ENCODE results near the gene KIF6. TPM values are rescaled to one million over a fixed set of nuclear protein-coding genes. Genes with fewer than 3 reads are reported as not detected.

The KIF6 gene
- total RNA-seq, 5 donors from 2014 or later (not counting 1 experiment from before 2014, with no cell fraction given), result 0.53 TPM; not detected in 4

- 84% methylated on average over 4 of the region's 4 CpGs for WGBS (ENCODE audit: insufficient coverage)
- no peaks in the 10 kb centered on the region for H3K4me1 ChIP-seq (ENCODE audit: control insufficient read depth in 1 of 2, extremely low read depth in 1 of 2, insufficient read depth in 2 of 2, low read length in 2 of 2)
- no peak for DNase-seq
- H3K27ac ChIP-seq (ENCODE audit: low read length), result no peak overlapping the region
- Mint-ChIP-seq H3K36me3 (no peaks in the 10 kb centered on the region), H3K27me3 (peaks cover 6 to 9% of the 10 kb centered on the region in 2 donors), H3K4me1 (no peaks in the 10 kb centered on the region), H3K27ac (no peak overlapping the region), H3K9me3 (no peaks in the 10 kb centered on the region), H3K4me3 (no peak overlapping the region)
- no peak overlapping the region for H3K4me3 ChIP-seq (ENCODE audit: control insufficient read depth in 1 of 2, extremely low read depth in 1 of 2, low read length in 1 of 2)
- CTCF ChIA-PET, result no interaction called here
- POLR2A ChIA-PET, result no interaction called here
- H3K9me3 ChIP-seq, result no peaks in the 10 kb centered on the region
- ATAC-seq (replicated peaks in 1 of 4), result no peak
- H3K36me3 ChIP-seq (ENCODE audit: control insufficient read depth in 2 of 2, extremely low read depth in 1 of 2, insufficient read depth in 1 of 2, low read length in 1 of 2), result no peaks in the 10 kb centered on the region
- peaks cover 0 to 4% of the 10 kb centered on the region in 2 experiments for H3K27me3 ChIP-seq (replicated peaks in 1 of 2; ENCODE audit: control insufficient read depth in 2 of 2, extremely low read depth in 1 of 2, insufficient read depth in 2 of 2, low read length in 1 of 2)
Measured at GRCh38 chr6:39416728-39417127, 308.5 kb downstream of the KIF6 start.

DNA sequence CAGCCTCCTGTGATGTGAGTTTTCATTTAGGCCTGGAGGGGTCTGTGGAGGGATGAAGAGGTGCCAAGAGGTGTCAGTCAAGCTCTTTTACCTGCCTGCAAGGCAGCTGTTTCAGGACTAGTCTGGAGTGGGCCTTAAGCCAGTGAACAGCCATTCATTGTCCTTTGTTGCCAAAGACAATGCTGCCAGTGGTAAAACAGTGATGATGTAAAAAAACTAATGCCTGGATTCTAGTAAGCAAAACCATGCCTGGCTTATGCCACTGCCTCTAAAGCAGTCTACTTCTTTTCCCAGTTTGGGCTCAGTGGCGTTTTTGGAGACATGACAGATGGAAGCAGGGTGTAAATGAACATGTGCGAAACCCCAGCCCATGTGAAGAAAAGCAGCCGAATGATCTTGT lies 309.2 kb downstream of the KIF6 start:
- Histone ChIP-seq H3K4me1 (ENCODE audit: control insufficient read depth in 1 of 2, extremely low read depth in 1 of 2, insufficient read depth in 2 of 2, low read length in 2 of 2) (no peaks in the 10 kb centered on the region), H3K27ac (ENCODE audit: low read length) (no peak overlapping the region), H3K27me3 (replicated peaks in 1 of 2; ENCODE audit: control insufficient read depth in 2 of 2, extremely low read depth in 1 of 2, insufficient read depth in 2 of 2, low read length in 1 of 2) (peaks cover 0 to 4% of the 10 kb centered on the region in 2 experiments), H3K4me3 (ENCODE audit: control insufficient read depth in 1 of 2, extremely low read depth in 1 of 2, low read length in 1 of 2) (no peak overlapping the region), H3K9me3 (no peaks in the 10 kb centered on the region), H3K36me3 (ENCODE audit: control insufficient read depth in 2 of 2, extremely low read depth in 1 of 2, insufficient read depth in 1 of 2, low read length in 1 of 2) (no peaks in the 10 kb centered on the region)
- H3K36me3 Mint-ChIP-seq, result no peaks in the 10 kb centered on the region
- H3K4me3 Mint-ChIP-seq, result no peak overlapping the region
- no peaks in the 10 kb centered on the region for H3K4me1 Mint-ChIP-seq
- no peaks in the 10 kb centered on the region for H3K9me3 Mint-ChIP-seq
- DNase-seq (no peak), ATAC-seq (replicated peaks in 1 of 4) (no peak)
- H3K27ac Mint-ChIP-seq, result no peak overlapping the region
- CTCF ChIA-PET, result no interaction called here
- H3K27me3 Mint-ChIP-seq, result peaks cover 5 to 9% of the 10 kb centered on the region in 2 donors
- WGBS (ENCODE audit: insufficient coverage), result no CpG with 5 or more reads among the region's 3 CpGs
- POLR2A ChIA-PET, result no interaction called here

DNA sequence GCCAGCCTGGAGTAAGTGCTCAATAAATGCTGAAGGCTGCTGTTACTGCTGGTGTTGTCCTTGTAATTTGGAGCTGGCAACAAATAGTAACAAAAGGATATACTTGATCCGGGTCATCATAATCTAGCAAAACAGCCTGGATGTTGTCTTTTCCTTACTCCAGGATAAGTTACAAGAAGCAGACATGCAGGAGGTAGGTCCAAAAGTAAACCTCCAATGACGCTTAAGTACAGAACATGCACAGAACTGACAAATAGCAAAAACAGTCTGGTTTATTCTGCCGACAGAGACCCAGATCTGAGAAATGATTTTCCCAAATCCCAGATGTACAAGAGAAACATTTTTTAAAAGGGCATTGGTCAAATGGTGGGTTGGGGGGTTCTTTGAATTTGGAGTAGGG lies 309.7 kb downstream of the KIF6 start:
- H3K27ac ChIP-seq (ENCODE audit: low read length), result no peak overlapping the region
- H3K36me3 ChIP-seq (ENCODE audit: control insufficient read depth in 2 of 2, extremely low read depth in 1 of 2, insufficient read depth in 1 of 2, low read length in 1 of 2), result no peaks in the 10 kb centered on the region
- CTCF ChIA-PET, result no interaction called here
- Mint-ChIP-seq H3K9me3 (no peaks in the 10 kb centered on the region), H3K4me3 (no peak overlapping the region), H3K27ac (no peak overlapping the region), H3K27me3 (peaks cover 5 to 9% of the 10 kb centered on the region in 2 donors), H3K36me3 (no peaks in the 10 kb centered on the region), H3K4me1 (no peaks in the 10 kb centered on the region)
- H3K9me3 ChIP-seq, result no peaks in the 10 kb centered on the region
- ATAC-seq (replicated peaks in 1 of 4), result no peak
- no peak for DNase-seq
- H3K4me1 ChIP-seq (ENCODE audit: control insufficient read depth in 1 of 2, extremely low read depth in 1 of 2, insufficient read depth in 2 of 2, low read length in 2 of 2), result no peaks in the 10 kb centered on the region
- peaks cover 0 to 4% of the 10 kb centered on the region in 2 experiments for H3K27me3 ChIP-seq (replicated peaks in 1 of 2; ENCODE audit: control insufficient read depth in 2 of 2, extremely low read depth in 1 of 2, insufficient read depth in 2 of 2, low read length in 1 of 2)
- no peak overlapping the region for H3K4me3 ChIP-seq (ENCODE audit: control insufficient read depth in 1 of 2, extremely low read depth in 1 of 2, low read length in 1 of 2)
- POLR2A ChIA-PET, result no interaction called here
- WGBS (ENCODE audit: insufficient coverage), result no CpG with 5 or more reads among the region's 3 CpGs

- Mint-ChIP-seq H3K9me3 (no peaks in the 10 kb centered on the region), H3K4me3 (no peak overlapping the region), H3K27me3 (peaks cover 3 to 9% of the 10 kb centered on the region in 2 donors), H3K36me3 (no peaks in the 10 kb centered on the region), H3K27ac (no peak overlapping the region), H3K4me1 (no peaks in the 10 kb centered on the region)
- Histone ChIP-seq H3K27ac (ENCODE audit: low read length) (no peak overlapping the region), H3K4me1 (ENCODE audit: control insufficient read depth in 1 of 2, extremely low read depth in 1 of 2, insufficient read depth in 2 of 2, low read length in 2 of 2) (no peaks in the 10 kb centered on the region), H3K27me3 (replicated peaks in 1 of 2; ENCODE audit: control insufficient read depth in 2 of 2, extremely low read depth in 1 of 2, insufficient read depth in 2 of 2, low read length in 1 of 2) (no peaks in the 10 kb centered on the region), H3K9me3 (no peaks in the 10 kb centered on the region), H3K4me3 (ENCODE audit: control insufficient read depth in 1 of 2, extremely low read depth in 1 of 2, low read length in 1 of 2) (no peak overlapping the region), H3K36me3 (ENCODE audit: control insufficient read depth in 2 of 2, extremely low read depth in 1 of 2, insufficient read depth in 1 of 2, low read length in 1 of 2) (no peaks in the 10 kb centered on the region)
- ATAC-seq (replicated peaks in 1 of 4), result no peak
- ChIA-PET POLR2A (no interaction called here), CTCF (no interaction called here)
- WGBS (ENCODE audit: insufficient coverage), result 86% methylated on average over 1 of the region's 1 CpG
- no peak for DNase-seq
Measured at GRCh38 chr6:39411465-39411864, 313.7 kb downstream of the KIF6 start.

DNA sequence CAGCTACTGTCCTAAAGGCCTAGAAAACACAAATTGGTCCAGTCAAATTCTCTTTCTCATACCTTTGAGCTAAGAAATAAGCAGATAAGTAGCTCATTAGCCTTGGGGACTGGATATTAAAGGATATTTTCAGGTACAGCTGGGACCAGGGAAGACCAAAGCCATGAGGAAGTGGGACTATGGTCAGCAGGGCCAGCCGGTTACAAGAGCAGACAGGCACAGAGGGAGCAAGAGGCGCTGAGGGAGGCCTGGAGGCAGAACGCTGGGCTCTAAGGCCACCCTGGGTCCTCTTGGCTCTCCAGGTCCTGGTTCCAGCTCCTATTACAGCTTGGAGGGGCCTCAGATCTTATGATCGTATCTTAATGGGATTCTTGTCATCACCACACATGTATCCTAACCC lies 314.2 kb downstream of the KIF6 start:
- Histone ChIP-seq H3K27me3 (replicated peaks in 1 of 2; ENCODE audit: control insufficient read depth in 2 of 2, extremely low read depth in 1 of 2, insufficient read depth in 2 of 2, low read length in 1 of 2) (no peaks in the 10 kb centered on the region), H3K36me3 (ENCODE audit: control insufficient read depth in 2 of 2, extremely low read depth in 1 of 2, insufficient read depth in 1 of 2, low read length in 1 of 2) (no peaks in the 10 kb centered on the region), H3K27ac (ENCODE audit: low read length) (no peak overlapping the region), H3K4me1 (ENCODE audit: control insufficient read depth in 1 of 2, extremely low read depth in 1 of 2, insufficient read depth in 2 of 2, low read length in 2 of 2) (no peaks in the 10 kb centered on the region), H3K4me3 (ENCODE audit: control insufficient read depth in 1 of 2, extremely low read depth in 1 of 2, low read length in 1 of 2) (no peak overlapping the region), H3K9me3 (no peaks in the 10 kb centered on the region)
- POLR2A ChIA-PET, result no interaction called here
- CTCF ChIA-PET, result no interaction called here
- Mint-ChIP-seq H3K4me3 (no peak overlapping the region), H3K36me3 (no peaks in the 10 kb centered on the region), H3K27me3 (peaks cover 3 to 9% of the 10 kb centered on the region in 2 donors), H3K27ac (no peak overlapping the region), H3K9me3 (no peaks in the 10 kb centered on the region), H3K4me1 (no peaks in the 10 kb centered on the region)
- DNase-seq (no peak), ATAC-seq (replicated peaks in 1 of 4) (no peak)
- WGBS (ENCODE audit: insufficient coverage), result 88% methylated on average over 3 of the region's 4 CpGs

GRCh38 chr6:39409889-39410288 lies 315.3 kb downstream of the KIF6 start:
- POLR2A ChIA-PET, result no interaction called here
- CTCF ChIA-PET, result no interaction called here
- no peaks in the 10 kb centered on the region for H3K36me3 Mint-ChIP-seq

DNA sequence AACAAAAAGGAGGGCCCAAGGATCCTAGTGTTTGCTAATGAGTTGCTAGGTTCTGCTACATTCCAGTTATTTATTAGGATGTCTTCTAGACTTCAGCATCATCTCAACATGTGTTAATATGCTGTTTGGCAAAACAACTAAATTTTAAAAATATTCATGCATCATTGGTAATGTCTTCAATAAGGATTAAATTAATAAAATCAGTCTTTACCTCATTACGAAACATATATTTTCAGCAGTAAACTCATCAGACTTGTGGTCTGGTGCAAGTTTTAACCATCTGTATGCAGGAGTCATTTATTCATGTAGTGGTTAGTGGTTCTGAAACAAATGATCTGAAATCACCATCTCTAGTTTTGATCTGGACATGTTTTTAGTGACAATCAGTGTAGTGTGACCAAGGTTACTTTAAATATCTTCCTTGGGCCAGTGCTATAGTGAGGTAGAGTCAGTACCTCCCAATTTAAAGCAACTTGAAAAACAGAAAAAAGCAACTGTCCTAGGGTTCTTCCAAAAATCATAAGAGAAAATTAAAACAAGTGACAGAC lies 317.7 kb downstream of the KIF6 start:
- H3K27ac ChIP-seq (ENCODE audit: low read length), result no peak overlapping the region
- H3K9me3 ChIP-seq, result no peaks in the 10 kb centered on the region
- Mint-ChIP-seq H3K36me3 (no peaks in the 10 kb centered on the region), H3K4me1 (no peaks in the 10 kb centered on the region), H3K27ac (no peak overlapping the region), H3K4me3 (no peak overlapping the region), H3K27me3 (peaks cover 0 to 3% of the 10 kb centered on the region in 2 donors), H3K9me3 (no peaks in the 10 kb centered on the region)
- H3K4me3 ChIP-seq (ENCODE audit: control insufficient read depth in 1 of 2, extremely low read depth in 1 of 2, low read length in 1 of 2), result no peak overlapping the region
- no peaks in the 10 kb centered on the region for H3K36me3 ChIP-seq (ENCODE audit: control insufficient read depth in 2 of 2, extremely low read depth in 1 of 2, insufficient read depth in 1 of 2, low read length in 1 of 2)
- WGBS (ENCODE audit: insufficient coverage), result no CpG with 5 or more reads among the region's 1 CpG
- H3K4me1 ChIP-seq (ENCODE audit: control insufficient read depth in 1 of 2, extremely low read depth in 1 of 2, insufficient read depth in 2 of 2, low read length in 2 of 2), result no peaks in the 10 kb centered on the region
- ATAC-seq (replicated peaks in 1 of 4), result no peak
- POLR2A ChIA-PET, result no interaction called here
- DNase-seq, result no peak
- CTCF ChIA-PET, result no interaction called here
- no peaks in the 10 kb centered on the region for H3K27me3 ChIP-seq (replicated peaks in 1 of 2; ENCODE audit: control insufficient read depth in 2 of 2, extremely low read depth in 1 of 2, insufficient read depth in 2 of 2, low read length in 1 of 2)

More at GRCh38 chr6:39409889-39410288, 315.3 kb downstream of the KIF6 start:
- Histone ChIP-seq H3K27ac (ENCODE audit: low read length) (no peak overlapping the region), H3K27me3 (replicated peaks in 1 of 2; ENCODE audit: control insufficient read depth in 2 of 2, extremely low read depth in 1 of 2, insufficient read depth in 2 of 2, low read length in 1 of 2) (no peaks in the 10 kb centered on the region), H3K36me3 (ENCODE audit: control insufficient read depth in 2 of 2, extremely low read depth in 1 of 2, insufficient read depth in 1 of 2, low read length in 1 of 2) (no peaks in the 10 kb centered on the region), H3K9me3 (no peaks in the 10 kb centered on the region), H3K4me3 (ENCODE audit: control insufficient read depth in 1 of 2, extremely low read depth in 1 of 2, low read length in 1 of 2) (no peak overlapping the region), H3K4me1 (ENCODE audit: control insufficient read depth in 1 of 2, extremely low read depth in 1 of 2, insufficient read depth in 2 of 2, low read length in 2 of 2) (no peaks in the 10 kb centered on the region)
- Mint-ChIP-seq H3K27me3 (peaks cover 3 to 9% of the 10 kb centered on the region in 2 donors), H3K9me3 (no peaks in the 10 kb centered on the region), H3K4me3 (no peak overlapping the region), H3K4me1 (no peaks in the 10 kb centered on the region), H3K27ac (no peak overlapping the region)
- WGBS (ENCODE audit: insufficient coverage), result no CpG with 5 or more reads among the region's 3 CpGs
- no peak for ATAC-seq (replicated peaks in 1 of 4)
- no peak for DNase-seq

Data from T-cell (primary cell).